GM18951 (cell line): Measurements from ENCODE around the gene DYSF.

ENCODE experiments used
- POLR2A ChIP-seq: IDR thresholded peaks from 4 replicates; pipeline ENCODE4 v1.6.1; 2011; ENCODE audit warnings: mild to moderate bottlenecking; ENCODE audit not compliant: insufficient read length, insufficient read depth; ENCODE audit errors: extremely low read depth
- in situ Hi-C: fragments of 300-500 bp; cut with MboI; formaldehyde crosslinking; loops from one replicate; pipeline ENCODE4 v1.12.0; 2022; ENCODE audit warnings: low sequenced_read_pairs, mixed read lengths, inconsistent platforms; ENCODE audit not compliant: unreplicated experiment

The DYSF gene

DNA sequence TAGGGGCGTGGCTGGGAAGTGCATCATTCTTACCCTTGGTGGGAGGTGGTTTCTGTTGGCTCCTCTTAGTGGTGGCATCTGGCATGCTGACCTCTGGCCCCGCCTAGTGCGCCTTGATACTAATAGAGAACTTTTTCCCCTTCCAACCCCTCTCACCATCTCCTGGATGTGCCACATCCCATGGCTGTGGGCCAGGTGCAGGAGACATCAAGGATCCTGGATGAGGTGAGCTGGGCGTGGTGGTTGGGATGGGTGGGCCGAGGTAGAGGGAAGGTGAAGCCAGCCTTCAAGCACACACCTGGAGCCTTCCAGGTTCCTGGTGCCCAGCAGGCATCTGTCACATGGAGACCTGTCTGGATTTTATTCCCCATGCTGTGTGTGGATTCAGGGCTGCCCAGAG, 149.2 kb downstream of the DYSF start:
- TF ChIP-seq POLR2A: no peak
- in situ Hi-C loops: no loop called here

- no peak for TF ChIP-seq POLR2A
- in situ Hi-C loops: no loop called here
Measured at GRCh38 chr2:71603311-71603811, 150.0 kb downstream of the DYSF start.

DNA sequence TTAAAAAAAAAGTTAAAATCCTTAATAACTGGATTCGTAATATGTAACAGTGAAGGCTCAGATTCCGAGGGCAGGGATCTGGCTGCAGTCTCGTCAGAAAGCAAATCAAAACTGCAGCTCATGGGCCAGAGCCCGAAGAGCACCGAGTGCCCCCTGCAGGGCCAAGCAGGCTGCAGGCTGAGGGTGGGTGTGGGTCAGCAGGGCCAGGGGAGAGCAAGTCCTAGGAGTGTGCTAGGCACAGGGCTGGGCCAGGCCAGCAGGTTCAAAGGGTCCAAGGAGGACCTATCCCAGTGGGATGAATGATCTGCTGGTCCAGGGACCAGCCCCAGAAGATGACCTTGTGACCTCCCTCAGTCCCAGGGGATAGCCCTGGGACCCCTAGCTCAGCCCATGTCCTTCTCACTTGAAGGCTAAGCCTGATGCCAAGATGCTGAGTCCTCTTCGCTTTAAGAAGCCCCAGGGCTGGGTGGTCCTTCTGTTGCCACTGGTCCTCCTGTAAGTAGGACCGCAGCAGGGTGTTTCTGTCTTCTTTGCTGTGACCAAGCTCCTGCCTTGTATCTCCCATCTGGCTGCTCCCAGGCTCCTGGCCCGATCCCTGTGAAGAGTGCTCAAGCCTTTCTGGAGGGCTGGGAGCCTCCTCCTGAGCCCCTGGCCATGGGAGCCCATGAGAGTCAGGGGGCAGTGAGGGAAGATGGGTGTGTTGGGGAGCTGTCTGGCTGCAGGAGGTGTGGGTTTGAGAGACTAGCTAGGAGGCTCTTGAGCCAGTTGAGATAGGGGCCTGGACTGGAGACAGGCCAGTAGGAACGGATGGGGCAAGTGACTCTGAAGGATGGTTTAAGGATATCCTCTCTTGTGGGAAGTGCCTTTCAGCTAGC, 150.7 kb downstream of the DYSF start:
- in situ Hi-C loops: no loop called here
- no peak for TF ChIP-seq POLR2A

- TF ChIP-seq POLR2A: no peak
- in situ Hi-C loops: no loop called here
Measured at GRCh38 chr2:71604726-71605120, 151.4 kb downstream of the DYSF start.

DNA sequence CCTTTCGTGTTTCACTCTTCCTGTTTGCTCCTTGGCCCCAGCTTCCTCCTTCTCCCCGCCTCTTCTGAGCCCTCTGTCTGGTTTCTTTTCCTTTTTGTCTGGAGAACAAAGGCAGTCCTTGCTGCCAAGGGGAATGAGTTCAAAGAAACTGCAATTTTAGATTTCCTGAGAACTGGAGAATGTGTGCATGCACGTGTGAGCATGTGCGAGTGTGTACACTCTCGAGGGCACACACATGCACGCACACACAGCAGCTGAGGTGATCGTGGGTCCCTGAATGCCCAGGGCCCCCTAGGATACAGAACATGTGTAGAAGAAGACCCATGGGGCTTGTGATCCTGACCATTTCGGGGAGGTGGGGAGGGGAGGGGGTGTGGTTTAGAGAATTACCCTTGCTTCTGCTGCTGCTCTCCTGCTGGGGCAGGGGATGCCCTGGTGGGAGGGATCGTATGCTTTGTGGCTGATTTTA, 151.8 kb downstream of the DYSF start:
- in situ Hi-C loops: no loop called here
- TF ChIP-seq POLR2A: no peak

GRCh38 chr2:71605781-71606241, 152.4 kb downstream of the DYSF start:
- no peak for TF ChIP-seq POLR2A
- in situ Hi-C loops: no loop called here

GRCh38 chr2:71606244-71606643, 152.9 kb downstream of the DYSF start:
- in situ Hi-C loops: no loop called here
- no peak for TF ChIP-seq POLR2A

DNA sequence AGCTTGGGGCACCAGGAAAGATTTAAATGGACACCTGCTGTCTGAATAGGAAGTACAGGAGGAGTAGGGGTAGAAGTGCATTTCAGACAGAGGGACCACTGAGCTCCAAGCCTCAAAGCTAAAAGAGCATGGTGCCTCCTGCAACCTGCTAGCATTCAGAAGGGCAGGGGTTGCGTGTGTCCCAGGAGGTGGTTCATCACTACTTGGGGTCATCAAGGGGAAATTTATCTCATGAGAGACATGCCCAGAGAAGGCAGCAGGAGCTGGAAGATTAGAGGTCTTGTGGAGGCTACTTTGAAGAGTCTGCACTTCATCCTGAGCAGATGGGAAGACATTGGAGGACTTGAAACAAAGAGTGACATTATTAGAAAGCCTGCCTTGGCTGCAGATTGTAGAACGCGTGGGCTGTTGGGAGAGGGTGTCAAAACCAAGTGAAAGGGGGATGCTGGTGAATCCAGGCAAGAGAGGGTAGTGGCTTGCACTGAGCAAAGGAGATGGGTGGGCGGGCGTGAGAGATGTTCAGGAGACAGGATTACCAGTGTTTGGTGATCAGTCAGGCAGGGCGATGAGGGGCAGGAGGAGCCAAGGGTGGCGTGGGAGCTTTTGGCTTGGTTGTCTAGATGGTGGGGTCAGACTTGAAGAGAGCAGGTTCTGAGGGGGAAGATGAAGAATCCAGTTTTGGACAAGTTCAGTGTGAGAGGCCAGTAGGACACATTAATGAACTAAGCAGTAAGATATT, 154.0 kb downstream of the DYSF start:
- in situ Hi-C loops: no loop called here

DNA sequence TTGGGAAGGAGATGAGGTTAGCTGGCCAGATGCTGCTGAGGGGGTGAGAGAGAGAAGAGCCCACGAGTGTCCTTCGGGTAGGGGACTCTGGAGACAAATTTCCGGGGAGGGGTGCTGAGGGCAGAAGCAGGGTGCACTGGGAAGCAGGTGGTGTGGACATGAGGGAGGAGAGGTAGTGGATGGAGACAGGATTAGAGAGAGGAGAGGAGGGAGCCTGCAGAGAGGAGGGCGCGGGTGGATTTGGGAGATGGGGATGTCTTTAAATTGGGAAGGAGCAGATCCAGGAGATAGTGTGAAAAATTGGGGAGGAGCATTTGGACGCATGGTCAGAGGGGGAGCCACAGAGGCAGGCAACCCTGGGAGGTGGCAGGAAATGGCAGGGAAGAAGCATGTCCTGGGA, 154.7 kb downstream of the DYSF start:
- in situ Hi-C loops: no loop called here
- no peak for TF ChIP-seq POLR2A

More for the DNA sequence above, 154.0 kb downstream of the DYSF start:
- TF ChIP-seq POLR2A: no peak

DNA sequence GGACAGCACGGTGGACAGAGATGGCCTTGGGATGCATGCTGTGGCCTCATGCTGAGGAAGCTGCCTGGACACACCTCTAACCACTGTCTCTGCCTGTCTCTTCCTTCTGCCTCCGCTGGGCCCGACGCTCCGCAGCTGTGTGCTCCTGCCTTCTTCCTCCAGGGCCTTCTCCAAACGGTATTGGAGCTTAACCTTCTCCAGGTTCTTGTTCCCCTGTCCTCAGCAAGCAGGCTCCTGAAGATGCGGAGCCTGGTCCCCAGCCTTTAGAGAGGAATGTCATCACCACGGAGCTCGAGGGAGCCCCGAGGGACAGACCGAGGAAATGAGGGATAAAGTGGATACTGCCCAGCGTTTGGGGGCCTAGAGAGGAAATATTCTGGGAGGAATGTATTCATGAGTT, 155.1 kb downstream of the DYSF start:
- TF ChIP-seq POLR2A: no peak
- in situ Hi-C loops: no loop called here

GRCh38 chr2:71609029-71609428, 155.7 kb downstream of the DYSF start:
- no peak for TF ChIP-seq POLR2A
- in situ Hi-C loops: no loop called here

GRCh38 chr2:71609441-71609840, 156.1 kb downstream of the DYSF start:
- no peak for TF ChIP-seq POLR2A
- in situ Hi-C loops: no loop called here

- no peak for TF ChIP-seq POLR2A
- in situ Hi-C loops: no loop called here
Measured at GRCh38 chr2:71609958-71610357, 156.6 kb downstream of the DYSF start.

- no peak for TF ChIP-seq POLR2A
- in situ Hi-C loops: no loop called here
Measured at GRCh38 chr2:71610671-71611070, 157.3 kb downstream of the DYSF start.

- in situ Hi-C loops: no loop called here
- TF ChIP-seq POLR2A: no peak
Measured at GRCh38 chr2:71611247-71611646, 157.9 kb downstream of the DYSF start.
